Measurements from ENCODE around the gene VCL.

- TF ChIP-seq POLR2AphosphoS5 (IDR thresholded peaks at IDR 0.05; ENCODE audit: low read depth, low read length), result no peak
- TF ChIP-seq CTCF (IDR thresholded peaks at IDR 0.05; ENCODE audit: control extremely low read depth in 1 of 3, insufficient read depth in 1 of 3, low read depth in 1 of 3, low read length in 3 of 3), result no peak
- no peak for TF ChIP-seq CEBPB (IDR thresholded peaks at IDR 0.05; ENCODE audit: low read depth, low read length)
- TF ChIP-seq RFX5 (IDR thresholded peaks at IDR 0.05; ENCODE audit: borderline replicate concordance, low read depth, low read length), result no peak
- TF ChIP-seq, protein P1, sequence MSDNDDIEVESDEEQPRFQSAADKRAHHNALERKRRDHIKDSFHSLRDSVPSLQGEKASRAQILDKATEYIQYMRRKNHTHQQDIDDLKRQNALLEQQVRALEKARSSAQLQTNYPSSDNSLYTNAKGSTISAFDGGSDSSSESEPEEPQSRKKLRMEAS (IDR thresholded peaks at IDR 0.05), result no peak
- no peak for TF ChIP-seq SIN3A (conservative IDR thresholded peaks at IDR 0.05 in 1 of 2, IDR thresholded peaks at IDR 0.05 in 1 of 2; ENCODE audit: low read depth in 1 of 2, low read length in 2 of 2)
- no peak for TF ChIP-seq EP300 (IDR thresholded peaks at IDR 0.05; ENCODE audit: borderline replicate concordance in 1 of 2, low read depth in 2 of 2, low read length in 2 of 2)
- no peak for TF ChIP-seq KDM4A (IDR thresholded peaks at IDR 0.05; ENCODE audit: low read depth, low read length, severe bottlenecking)
These were observed 27.1 kb upstream of the VCL start for GRCh38 chr10:73970845-73971244.

Measured in H1 (cell line).